ENCODE results near the gene SPIN1.

The SPIN1 gene

GRCh38 chr9:88390371-88390990, 2.2 kb downstream of the SPIN1 start:
- no peak for DNase-seq

- no peak for DNase-seq
Observed at GRCh38 chr9:88391236-88391635, 3.0 kb downstream of the SPIN1 start.

GRCh38 chr9:88391921-88392320, 3.7 kb downstream of the SPIN1 start:
- DNase-seq, result no peak

GRCh38 chr9:88392549-88392948, 4.3 kb downstream of the SPIN1 start:
- DNase-seq, result no peak

GRCh38 chr9:88396836-88397577, 8.8 kb downstream of the SPIN1 start:
- no peak for DNase-seq

GRCh38 chr9:88398016-88398415, 9.8 kb downstream of the SPIN1 start:
- DNase-seq, result no peak

GRCh38 chr9:88399966-88400365, 11.7 kb downstream of the SPIN1 start:
- no peak for DNase-seq

- DNase-seq, result no peak
Observed at GRCh38 chr9:88403340-88403739, 15.1 kb downstream of the SPIN1 start.

GRCh38 chr9:88406051-88406450, 17.8 kb downstream of the SPIN1 start:
- no peak for DNase-seq

GRCh38 chr9:88411471-88411870, 23.2 kb downstream of the SPIN1 start:
- no peak for DNase-seq

- no peak for DNase-seq
Observed at GRCh38 chr9:88414298-88414697, 26.1 kb downstream of the SPIN1 start.

- no peak for DNase-seq
Observed at GRCh38 chr9:88418025-88418424, 29.8 kb downstream of the SPIN1 start.

- DNase-seq, result no peak
Observed at GRCh38 chr9:88418715-88419540, 30.7 kb downstream of the SPIN1 start.

- no peak for DNase-seq
Observed at GRCh38 chr9:88420227-88420626, 32.0 kb downstream of the SPIN1 start.

- DNase-seq, result no peak
Observed at GRCh38 chr9:88421348-88421747, 33.1 kb downstream of the SPIN1 start.

- DNase-seq, result no peak
Observed at GRCh38 chr9:88425538-88425950, 37.3 kb downstream of the SPIN1 start.

- no peak for DNase-seq
Observed at GRCh38 chr9:88426651-88427050, 38.4 kb downstream of the SPIN1 start.

GRCh38 chr9:88429595-88430430, 41.6 kb downstream of the SPIN1 start:
- DNase-seq, result no peak

- DNase-seq, result no peak
Observed at GRCh38 chr9:88433583-88434255, 45.5 kb downstream of the SPIN1 start.

GRCh38 chr9:88435336-88435735, 47.1 kb downstream of the SPIN1 start:
- DNase-seq, result no peak

- DNase-seq, result no peak
Observed at GRCh38 chr9:88436379-88436778, 48.1 kb downstream of the SPIN1 start.
